NCI-H2107 (cell line): ENCODE data around the gene TMEM33.

Experiments used
- DNase-seq: peaks from one replicate; lab custom pipeline; 2025; lab: John Stamatoyannopoulos, UW

TMEM33 gene

GRCh38 chr4:41998019-41998418, 62.8 kb downstream of the TMEM33 start:
- no peak for DNase-seq

GRCh38 chr4:41999321-41999720, 64.1 kb downstream of the TMEM33 start:
- DNase-seq: no peak

GRCh38 chr4:42008011-42008786, 73.0 kb downstream of the TMEM33 start:
- DNase-seq: no peak
